Loucy (cell line): ENCODE measurements around the gene STIP1.

ENCODE experiments used
- H2AFZ ChIP-seq: fragments of 200-600 bp; sonication (generic); 2 replicates; pipeline ENCODE4 v1.6.0; 2016; ENCODE audit warnings: antibody characterized with exemption, mild to moderate bottlenecking, low read length, moderate library complexity
- H3F3A ChIP-seq: fragments of 200-600 bp; 2 replicates; pipeline ENCODE4 v1.6.0; 2016; ENCODE audit warnings: antibody characterized with exemption, low read depth, mild to moderate bottlenecking
- H3K27me3 ChIP-seq: fragments of 200-600 bp; sonication (generic); 2 replicates; pipeline ENCODE4 v1.6.1; 2014; ENCODE audit warnings: low read length, mild to moderate bottlenecking; ENCODE audit not compliant: insufficient read depth, poor library complexity, severe bottlenecking
- H3K36me3 ChIP-seq: fragments of 200-600 bp; sonication (generic); 2 replicates; pipeline ENCODE4 v1.6.1; 2016; ENCODE audit warnings: low read length; ENCODE audit not compliant: insufficient read depth
- H3K4me1 ChIP-seq: fragments of 200-600 bp; sonication (generic); 2 replicates; pipeline ENCODE4 v1.5.1; 2014; ENCODE audit warnings: low read length, mild to moderate bottlenecking; ENCODE audit not compliant: insufficient read depth, poor library complexity, severe bottlenecking
- H3K4me2 ChIP-seq: fragments of 200-600 bp; sonication (generic); 2 replicates; pipeline ENCODE4 v1.6.0; 2014; ENCODE audit warnings: antibody characterized with exemption, low read length, low read depth, mild to moderate bottlenecking; ENCODE audit not compliant: poor library complexity, severe bottlenecking
- H3K4me3 ChIP-seq: fragments of 200-600 bp; sonication (generic); 2 replicates; pipeline ENCODE4 v1.5.1; 2014; ENCODE audit warnings: low read length, mild to moderate bottlenecking, mixed read lengths; ENCODE audit not compliant: poor library complexity, severe bottlenecking
- H3K79me2 ChIP-seq: fragments of 200-600 bp; sonication (generic); 2 replicates; pipeline ENCODE4 v1.6.1; 2014; ENCODE audit warnings: low read length; ENCODE audit not compliant: insufficient read depth
- H3K9ac ChIP-seq: fragments of 200-600 bp; sonication (generic); 2 replicates; pipeline ENCODE4 v1.6.0; 2014; ENCODE audit warnings: mild to moderate bottlenecking, low read depth, low read length, moderate library complexity; ENCODE audit not compliant: poor library complexity, severe bottlenecking
- H3K9me2 ChIP-seq: fragments of 200-600 bp; sonication (generic); replicated peaks from 2 replicates; pipeline ENCODE4 v1.6.1; 2016; ENCODE audit warnings: low read depth, low read length, mixed read lengths
- H3K9me3 ChIP-seq: fragments of 200-600 bp; sonication (generic); 2 replicates; pipeline ENCODE4 v1.6.1; 2014; ENCODE audit warnings: mild to moderate bottlenecking, antibody characterized with exemption, low read length, low read depth; ENCODE audit not compliant: insufficient read depth
- H4K20me1 ChIP-seq: fragments of 200-600 bp; sonication (generic); 2 replicates; pipeline ENCODE4 v1.6.0; 2014; ENCODE audit warnings: antibody characterized with exemption, low read length, mild to moderate bottlenecking; ENCODE audit not compliant: insufficient read depth, poor library complexity, severe bottlenecking
- EZH2phosphoT487 ChIP-seq: fragments of 200-600 bp; IDR thresholded peaks from 2 replicates; pipeline ENCODE4 v1.6.1; 2018; ENCODE audit warnings: antibody characterized with exemption, mild to moderate bottlenecking, moderate library complexity, borderline replicate concordance
- TF ChIP-seq, protein P1 (sequence below): fragments of 200-600 bp; sonication (generic); conservative IDR thresholded peaks from 2 replicates; pipeline ENCODE4 v1.5.1; 2014; ENCODE audit warnings: mild to moderate bottlenecking, antibody characterized with exemption, low read length

The STIP1 gene

DNA sequence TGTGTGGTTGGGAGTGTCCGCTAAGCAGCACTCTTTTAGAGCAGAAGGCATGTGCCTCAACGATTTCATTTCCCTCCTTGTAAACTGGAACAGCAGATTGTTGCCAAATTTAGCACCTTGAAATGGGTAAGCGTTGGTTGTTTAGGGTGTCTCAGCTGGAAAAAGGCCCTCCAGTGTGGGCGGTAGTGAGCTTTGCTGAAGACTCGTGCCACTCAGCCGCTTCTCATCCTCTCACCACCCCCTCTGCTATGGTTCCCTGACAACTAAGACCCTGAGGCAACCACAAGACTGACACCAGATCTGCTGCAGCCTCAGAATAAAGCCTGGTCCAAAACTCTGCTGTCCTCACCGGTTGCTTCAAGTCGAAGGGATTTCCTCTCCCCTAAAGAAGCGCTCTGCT lies 10.7 kb downstream of the STIP1 start:
- no peaks in the 10 kb centered on the region for H3K9me3 ChIP-seq
- H3K36me3 ChIP-seq, result peaks cover 89% of the 10 kb centered on the region; the same call in 1 of the 2 replicates
- TF ChIP-seq, protein P1, sequence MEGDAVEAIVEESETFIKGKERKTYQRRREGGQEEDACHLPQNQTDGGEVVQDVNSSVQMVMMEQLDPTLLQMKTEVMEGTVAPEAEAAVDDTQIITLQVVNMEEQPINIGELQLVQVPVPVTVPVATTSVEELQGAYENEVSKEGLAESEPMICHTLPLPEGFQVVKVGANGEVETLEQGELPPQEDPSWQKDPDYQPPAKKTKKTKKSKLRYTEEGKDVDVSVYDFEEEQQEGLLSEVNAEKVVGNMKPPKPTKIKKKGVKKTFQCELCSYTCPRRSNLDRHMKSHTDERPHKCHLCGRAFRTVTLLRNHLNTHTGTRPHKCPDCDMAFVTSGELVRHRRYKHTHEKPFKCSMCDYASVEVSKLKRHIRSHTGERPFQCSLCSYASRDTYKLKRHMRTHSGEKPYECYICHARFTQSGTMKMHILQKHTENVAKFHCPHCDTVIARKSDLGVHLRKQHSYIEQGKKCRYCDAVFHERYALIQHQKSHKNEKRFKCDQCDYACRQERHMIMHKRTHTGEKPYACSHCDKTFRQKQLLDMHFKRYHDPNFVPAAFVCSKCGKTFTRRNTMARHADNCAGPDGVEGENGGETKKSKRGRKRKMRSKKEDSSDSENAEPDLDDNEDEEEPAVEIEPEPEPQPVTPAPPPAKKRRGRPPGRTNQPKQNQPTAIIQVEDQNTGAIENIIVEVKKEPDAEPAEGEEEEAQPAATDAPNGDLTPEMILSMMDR, result no peak
- no peak for TF ChIP-seq EZH2phosphoT487
- H3F3A ChIP-seq, result no peaks in the 10 kb centered on the region
- H2AFZ ChIP-seq, result no peak overlapping the region
- no peaks in the 10 kb centered on the region for H3K27me3 ChIP-seq
- no peak overlapping the region for H3K4me2 ChIP-seq
- peaks cover 23% of the 10 kb centered on the region for H3K79me2 ChIP-seq
- no peaks in the 10 kb centered on the region for H3K4me1 ChIP-seq
- no peaks in the 10 kb centered on the region for H3K9me2 ChIP-seq
- peaks cover 18% of the 10 kb centered on the region for H4K20me1 ChIP-seq
- no peak overlapping the region for H3K9ac ChIP-seq
- H3K4me3 ChIP-seq, result no peak overlapping the region

DNA sequence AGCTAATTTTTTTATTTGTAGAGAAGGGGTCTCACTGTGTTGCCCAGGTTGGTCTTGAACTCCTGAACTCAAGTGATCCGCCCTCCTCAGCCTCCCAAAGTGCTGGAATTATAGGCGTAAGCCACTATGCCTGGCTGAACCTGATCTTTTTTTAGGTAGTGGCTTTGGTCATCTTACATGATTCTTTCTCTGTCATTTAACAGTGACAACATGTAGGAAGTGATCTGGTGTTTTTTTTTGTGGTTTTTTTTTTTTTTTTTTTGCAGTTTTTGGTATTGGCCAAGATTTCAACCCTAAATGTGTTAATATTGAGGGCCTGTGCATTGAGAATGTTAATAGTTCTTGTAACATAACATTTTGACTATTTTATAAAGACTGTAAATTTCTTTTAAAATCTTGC lies 12.5 kb downstream of the STIP1 start:
- H3K9me3 ChIP-seq, result no peaks in the 10 kb centered on the region
- no peaks in the 10 kb centered on the region for H3K4me1 ChIP-seq
- no peak overlapping the region for H2AFZ ChIP-seq
- peaks cover 11% of the 10 kb centered on the region for H4K20me1 ChIP-seq
- H3K4me3 ChIP-seq, result no peak overlapping the region
- no peaks in the 10 kb centered on the region for H3K9me2 ChIP-seq
- peaks cover 92% of the 10 kb centered on the region; the same call in 1 of the 2 replicates for H3K36me3 ChIP-seq
- peaks cover 23% of the 10 kb centered on the region; the same call in 1 of the 2 replicates for H3K79me2 ChIP-seq
- H3K4me2 ChIP-seq, result no peak overlapping the region
- no peak overlapping the region for H3K9ac ChIP-seq
- no peaks in the 10 kb centered on the region for H3F3A ChIP-seq
- H3K27me3 ChIP-seq, result no peaks in the 10 kb centered on the region
- TF ChIP-seq, protein P1, result no peak
- TF ChIP-seq EZH2phosphoT487, result no peak

DNA sequence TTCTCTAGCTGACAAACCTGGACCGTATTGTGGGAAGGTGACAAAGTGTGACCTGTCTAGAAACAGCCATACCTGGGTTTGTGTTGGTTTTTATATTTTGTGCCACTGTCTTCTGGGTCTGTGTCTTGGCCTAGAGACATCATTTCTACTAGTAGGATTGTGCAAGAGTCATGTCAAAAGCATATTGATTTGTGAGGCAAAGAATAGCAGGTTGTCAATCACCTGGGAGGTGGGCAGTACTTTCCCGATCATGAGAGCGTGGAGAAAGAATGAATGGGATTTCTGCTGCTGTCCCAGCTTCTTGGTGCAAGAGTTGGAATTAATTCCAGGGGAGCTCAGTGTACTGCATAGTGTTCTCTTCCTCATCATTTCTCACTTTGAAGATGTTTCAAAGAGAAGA lies 15.6 kb downstream of the STIP1 start:
- Histone ChIP-seq H3K36me3 (peaks cover 71% of the 10 kb centered on the region; the same call in 1 of the 2 replicates), H4K20me1 (peaks cover 13% of the 10 kb centered on the region)

More for the DNA sequence above, 15.6 kb downstream of the STIP1 start:
- H3K27me3 ChIP-seq, result no peaks in the 10 kb centered on the region
- H3K79me2 ChIP-seq, result peaks cover 27% of the 10 kb centered on the region; the same call in 1 of the 2 replicates
- no peak overlapping the region for H3K9ac ChIP-seq
- H3F3A ChIP-seq, result peaks cover 6% of the 10 kb centered on the region; the same call in 1 of the 2 replicates
- H3K9me2 ChIP-seq, result no peaks in the 10 kb centered on the region
- no peak overlapping the region for H2AFZ ChIP-seq
- no peak overlapping the region for H3K4me3 ChIP-seq
- peaks cover 13% of the 10 kb centered on the region for H3K4me1 ChIP-seq
- no peak overlapping the region for H3K4me2 ChIP-seq
- H3K9me3 ChIP-seq, result no peaks in the 10 kb centered on the region
- no peak for TF ChIP-seq EZH2phosphoT487
- TF ChIP-seq, protein P1, result no peak
